Adipocyte (in vitro differentiated cells): ENCODE results near the gene PSMA3.

Source experiments
- DNase-seq: peaks from one replicate; pipeline ENCODE4 v3.0.0-alpha.2; 2015; ENCODE audit warnings: low read depth
- H3K27me3 ChIP-seq: replicated peaks from 2 replicates; pipeline ENCODE4 v1.7.0; 2013; ENCODE audit warnings: mild to moderate bottlenecking, low read length, moderate library complexity; ENCODE audit not compliant: control insufficient read depth, insufficient read depth
- H3K36me3 ChIP-seq: 2 replicates; pipeline ENCODE4 v1.7.0; 2013; ENCODE audit warnings: low read length, mild to moderate bottlenecking, moderate library complexity; ENCODE audit not compliant: control insufficient read depth, insufficient read depth, severe bottlenecking
- H3K4me1 ChIP-seq: 2 replicates; pipeline ENCODE4 v1.7.0; 2013; ENCODE audit warnings: mild to moderate bottlenecking, low read length, moderate library complexity; ENCODE audit not compliant: control insufficient read depth, insufficient read depth
- H3K4me3 ChIP-seq: 2 replicates; pipeline ENCODE4 v1.7.0; 2013; ENCODE audit warnings: mild to moderate bottlenecking, low read length, moderate library complexity
- H3K9ac ChIP-seq: 2 replicates; pipeline ENCODE4 v1.7.0; 2013; ENCODE audit warnings: mild to moderate bottlenecking, low read length, moderate library complexity
- H3K9me3 ChIP-seq: 2 replicates; pipeline ENCODE4 v1.7.0; 2013; ENCODE audit warnings: mild to moderate bottlenecking, low read length, moderate library complexity; ENCODE audit not compliant: control insufficient read depth

PSMA3 gene

DNA sequence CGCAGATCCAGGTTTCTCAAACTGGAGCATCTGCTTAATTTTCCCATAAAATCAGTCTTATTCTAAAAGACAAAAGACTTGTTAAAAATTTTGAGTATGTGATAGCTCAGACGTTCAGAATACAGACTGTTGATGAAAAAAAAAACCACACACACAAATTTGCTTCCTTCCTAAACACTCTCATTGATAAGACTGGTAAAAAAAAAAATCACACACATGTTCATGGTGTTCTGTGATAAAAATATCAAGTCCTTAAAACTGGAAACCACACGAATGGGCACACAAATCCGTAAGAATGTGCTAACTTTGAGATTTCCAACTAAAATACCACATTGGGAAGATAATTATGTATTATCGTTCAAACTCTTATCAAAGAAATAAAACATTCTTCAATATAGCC lies 47.0 kb downstream of the PSMA3 start:
- peaks cover 28% of the 10 kb centered on the region for H3K4me1 ChIP-seq
- H3K9me3 ChIP-seq = no peaks in the 10 kb centered on the region
- peaks cover 70% of the 10 kb centered on the region for H3K36me3 ChIP-seq
- no peaks in the 10 kb centered on the region for H3K27me3 ChIP-seq
- no peak for DNase-seq
- H3K9ac ChIP-seq = no peak overlapping the region
- H3K4me3 ChIP-seq = no peak overlapping the region

DNA sequence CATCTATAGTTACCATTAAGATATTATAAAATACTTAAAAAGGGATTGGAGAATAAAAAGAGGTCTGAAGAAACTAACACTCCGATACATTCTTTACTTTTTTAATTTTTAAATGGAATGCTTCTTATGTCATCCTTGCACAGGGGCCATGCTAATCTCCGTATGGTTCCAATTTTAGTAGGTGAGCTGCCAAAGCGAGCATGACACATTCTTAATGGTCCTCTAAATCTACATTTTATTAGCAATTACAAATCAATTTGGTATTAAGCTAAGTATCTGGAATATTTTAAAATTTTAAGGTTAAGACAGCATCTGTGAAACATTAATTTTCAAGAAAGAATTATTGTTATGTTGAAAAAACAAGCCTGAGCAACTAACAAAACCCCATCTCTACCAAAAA lies 47.5 kb downstream of the PSMA3 start:
- Histone ChIP-seq H3K4me1 (peaks cover 28% of the 10 kb centered on the region), H3K9ac (no peak overlapping the region), H3K27me3 (no peaks in the 10 kb centered on the region), H3K4me3 (no peak overlapping the region), H3K9me3 (no peaks in the 10 kb centered on the region), H3K36me3 (peaks cover 69% of the 10 kb centered on the region)
- no peak for DNase-seq

DNA sequence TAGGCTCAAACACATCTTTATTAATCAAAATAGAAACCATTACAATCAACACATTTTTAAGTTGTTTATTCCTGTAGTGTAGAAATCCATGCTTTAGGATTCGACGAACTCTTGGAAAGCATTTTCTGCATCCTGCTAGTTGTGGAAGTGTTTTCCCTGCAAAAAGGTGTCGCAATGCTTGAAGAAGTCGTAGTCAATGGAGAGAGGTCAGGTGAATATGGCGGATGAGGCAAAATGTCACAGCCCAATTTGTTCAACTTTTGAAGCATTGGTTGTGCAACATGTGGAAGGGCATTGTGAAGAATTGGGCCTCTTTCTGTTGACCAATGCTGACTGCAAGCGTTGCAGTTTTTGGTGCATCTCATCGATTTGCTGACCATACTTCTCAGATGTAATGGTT lies 49.6 kb downstream of the PSMA3 start:
- no peaks in the 10 kb centered on the region for H3K9me3 ChIP-seq
- H3K4me1 ChIP-seq = peaks cover 16% of the 10 kb centered on the region
- DNase-seq = no peak
- H3K9ac ChIP-seq = no peak overlapping the region
- no peak overlapping the region for H3K4me3 ChIP-seq
- H3K36me3 ChIP-seq = peaks cover 49% of the 10 kb centered on the region
- H3K27me3 ChIP-seq = no peaks in the 10 kb centered on the region

DNA sequence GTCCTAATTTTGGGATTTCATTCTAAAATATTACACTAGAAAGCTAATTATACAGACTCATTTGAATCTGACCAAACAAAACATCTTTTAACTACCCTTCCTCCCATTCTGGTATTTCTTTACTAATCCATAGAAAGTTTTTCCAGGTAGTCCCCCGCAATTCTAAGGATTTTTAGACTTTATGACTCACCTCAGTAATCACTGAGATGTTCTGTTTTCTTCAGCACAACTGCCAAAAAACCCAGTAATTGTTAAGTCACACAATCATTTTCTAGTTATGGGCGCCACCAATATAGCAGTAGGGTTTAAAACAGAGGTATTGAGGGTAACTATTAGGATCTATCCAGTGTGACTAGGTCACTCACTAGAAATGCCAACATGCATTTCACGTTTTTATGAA lies 52.1 kb downstream of the PSMA3 start:
- peaks cover 24% of the 10 kb centered on the region for H3K4me1 ChIP-seq
- no peaks in the 10 kb centered on the region for H3K27me3 ChIP-seq
- peak overlapping the region; percentile 99 for H3K4me3 ChIP-seq
- DNase-seq = peak; percentile 56
- no peaks in the 10 kb centered on the region for H3K9me3 ChIP-seq
- peak overlapping the region; percentile 94 for H3K9ac ChIP-seq
- H3K36me3 ChIP-seq = peaks cover 35% of the 10 kb centered on the region

DNA sequence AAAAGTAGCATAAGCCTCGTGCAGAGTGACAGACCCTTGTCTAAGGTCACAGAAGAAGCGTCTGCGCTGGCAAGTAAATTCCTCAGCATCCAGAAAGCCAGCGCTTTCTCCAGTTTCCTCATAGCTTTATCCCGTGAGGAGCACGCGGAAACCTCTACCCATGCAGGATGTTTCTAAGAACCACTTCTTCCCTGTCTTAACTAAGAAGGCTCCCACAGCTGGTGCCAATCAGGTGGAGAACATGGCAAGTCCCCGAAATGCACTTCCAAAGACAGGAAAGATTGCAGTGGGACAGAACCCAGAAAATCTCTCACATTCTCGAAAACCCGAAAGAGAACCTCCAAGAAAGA lies 52.7 kb downstream of the PSMA3 start:
- Histone ChIP-seq H3K4me3 (peak overlapping the region; percentile 99), H3K27me3 (no peaks in the 10 kb centered on the region), H3K4me1 (peaks cover 19% of the 10 kb centered on the region), H3K9me3 (no peaks in the 10 kb centered on the region), H3K36me3 (peaks cover 38% of the 10 kb centered on the region), H3K9ac (peak overlapping the region; percentile 94)
- DNase-seq = peak; percentile 72

DNA sequence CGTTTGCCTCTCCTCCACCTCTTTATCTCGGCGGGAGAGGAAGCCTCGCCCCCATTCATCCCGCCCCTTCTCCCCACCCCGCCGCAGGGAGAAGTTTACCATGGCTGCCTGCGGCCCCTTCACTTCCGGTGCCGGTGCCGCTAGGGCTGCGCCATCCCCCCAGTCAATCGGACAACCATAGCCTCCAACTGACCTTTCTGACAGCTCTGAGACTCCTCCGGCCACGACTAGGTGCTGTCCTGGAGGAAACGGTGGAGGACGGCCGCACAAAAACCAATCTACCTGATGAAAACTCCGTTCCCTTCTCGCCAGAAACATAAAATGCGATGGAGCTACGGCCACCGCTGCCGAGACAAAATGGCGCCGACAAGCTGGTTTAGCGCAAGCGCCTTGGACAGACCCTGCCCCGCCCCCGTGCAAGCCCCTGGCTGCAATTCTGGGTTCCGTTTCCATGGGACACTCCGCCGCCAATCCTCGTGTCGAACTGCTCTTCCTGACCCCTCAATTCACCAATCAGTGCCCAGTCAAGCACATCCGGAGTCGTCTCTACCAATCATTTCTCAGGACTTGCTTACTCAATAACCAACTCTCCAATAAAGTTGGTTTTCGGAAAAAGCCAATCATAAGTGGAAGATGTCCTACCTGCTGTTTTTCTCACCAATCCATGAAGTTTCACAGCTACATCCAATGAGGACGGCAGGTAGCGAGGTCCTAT lies 53.3 kb downstream of the PSMA3 start:
- Histone ChIP-seq H3K9ac (peak overlapping the region; percentile 94), H3K27me3 (no peaks in the 10 kb centered on the region), H3K36me3 (peaks cover 37% of the 10 kb centered on the region), H3K4me1 (peaks cover 17% of the 10 kb centered on the region), H3K9me3 (no peaks in the 10 kb centered on the region), H3K4me3 (peak overlapping the region; percentile 99)
- peak; percentile 100 for DNase-seq

DNA sequence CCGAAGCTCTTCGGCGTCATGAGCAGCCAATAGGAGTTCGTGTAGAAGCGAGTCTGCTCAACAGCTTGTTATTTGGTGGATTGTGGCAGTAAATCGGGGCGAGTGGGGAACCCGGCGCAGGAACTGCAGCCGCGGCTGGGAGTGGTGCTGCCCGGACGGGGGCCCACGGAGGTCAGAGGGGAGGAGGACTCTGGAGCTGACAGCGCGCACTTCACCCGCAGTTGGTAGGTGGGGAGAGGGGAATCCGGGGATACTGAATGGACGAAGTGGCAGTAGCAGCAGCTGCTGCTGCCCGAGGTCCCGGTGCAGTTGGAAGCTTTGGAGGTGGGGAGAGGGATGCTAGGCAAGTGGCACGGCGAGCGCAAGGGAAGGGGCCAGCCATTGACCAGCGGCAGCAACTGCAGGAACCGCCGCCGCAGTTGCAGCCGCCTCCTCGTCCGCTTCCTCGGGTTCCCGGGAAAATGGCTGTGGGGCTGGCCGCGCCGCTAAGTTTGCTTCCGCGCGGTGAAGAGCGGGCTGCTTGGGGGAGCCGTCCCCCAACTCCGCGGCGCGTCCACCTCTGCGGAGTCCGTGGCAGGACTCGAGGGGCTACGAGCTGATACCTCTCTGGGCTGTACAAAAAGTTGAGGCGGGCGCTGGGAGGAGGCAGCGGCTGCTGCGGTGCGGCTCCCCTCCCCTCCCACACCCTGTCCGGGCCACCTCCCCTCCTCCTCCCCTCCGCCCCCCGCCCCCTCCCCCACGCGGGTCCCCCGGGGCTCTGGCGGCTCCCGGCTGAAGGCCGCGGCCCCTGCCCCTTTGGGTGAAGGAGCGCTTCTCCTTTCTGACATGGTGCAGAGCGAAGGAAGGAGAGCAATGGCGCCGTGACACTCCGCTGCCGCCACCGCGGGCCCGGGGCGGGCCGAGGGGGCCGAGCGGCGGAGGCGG lies 54.1 kb downstream of the PSMA3 start, which contains the start of gene ARID4A:
TSS of gene ARID4A (plus strand) at position 79 of the 924 bp plus-strand sequence. CDS start 1,300 bp downstream, outside the sequence.
- no peaks in the 10 kb centered on the region for H3K27me3 ChIP-seq
- peaks cover 17% of the 10 kb centered on the region for H3K4me1 ChIP-seq
- peak within 1 kb of the TSS; percentile 94 for H3K9ac ChIP-seq
- no peaks in the 10 kb centered on the region for H3K9me3 ChIP-seq
- DNase-seq = peak; percentile 56
- peaks cover 36% of the 10 kb centered on the region for H3K36me3 ChIP-seq
- peak within 1 kb of the TSS; percentile 99 for H3K4me3 ChIP-seq

DNA sequence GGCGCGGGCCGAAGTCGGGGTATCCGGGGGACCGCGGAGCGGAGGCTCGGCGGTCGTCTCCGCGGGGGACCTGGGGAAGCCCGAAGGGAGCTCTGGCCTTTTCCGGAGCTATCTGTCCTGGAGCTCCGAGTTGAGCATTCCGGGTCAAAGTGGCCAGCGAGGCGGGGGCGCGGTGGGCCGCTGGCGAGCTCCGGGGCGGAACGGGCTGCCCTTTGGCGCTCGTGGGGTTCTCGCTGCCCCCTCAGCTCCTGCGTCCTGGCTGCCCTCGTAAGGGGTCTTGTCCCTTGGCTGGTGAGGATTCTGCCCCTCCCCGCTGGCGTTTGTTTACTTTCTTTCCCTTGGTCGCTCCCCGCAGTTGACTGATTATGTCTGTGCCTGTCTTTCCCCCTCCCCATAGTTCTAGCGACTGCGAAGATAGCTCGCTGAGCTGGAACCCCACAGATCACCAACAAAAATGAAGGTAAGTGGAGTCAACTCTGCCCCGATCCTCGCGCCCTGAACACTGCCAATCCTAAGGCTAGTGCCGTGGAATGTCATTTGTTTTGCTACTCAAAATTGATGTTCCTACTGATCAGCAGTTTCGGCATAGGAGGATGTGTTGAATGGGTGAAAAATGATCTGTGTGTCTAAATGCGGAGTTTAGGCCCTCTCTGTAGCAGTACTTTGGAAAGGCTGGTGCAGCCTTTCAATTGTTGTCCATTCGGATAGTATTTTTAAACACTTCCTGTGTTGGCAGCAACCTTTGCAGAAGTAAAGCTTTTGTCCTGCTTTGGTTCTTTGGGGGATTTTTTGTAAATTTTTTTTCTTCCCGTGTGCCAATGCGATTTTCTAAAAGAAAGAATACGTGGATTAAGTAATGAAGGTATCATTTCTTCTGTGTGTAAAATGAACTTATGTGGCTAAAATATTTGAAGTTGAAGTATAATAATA lies 55.0 kb downstream of the PSMA3 start:
- Histone ChIP-seq H3K4me1 (peaks cover 17% of the 10 kb centered on the region), H3K9me3 (no peaks in the 10 kb centered on the region), H3K36me3 (peaks cover 34% of the 10 kb centered on the region), H3K9ac (peak overlapping the region; percentile 94), H3K27me3 (no peaks in the 10 kb centered on the region), H3K4me3 (peak overlapping the region; percentile 94)
- peak; percentile 56 for DNase-seq

DNA sequence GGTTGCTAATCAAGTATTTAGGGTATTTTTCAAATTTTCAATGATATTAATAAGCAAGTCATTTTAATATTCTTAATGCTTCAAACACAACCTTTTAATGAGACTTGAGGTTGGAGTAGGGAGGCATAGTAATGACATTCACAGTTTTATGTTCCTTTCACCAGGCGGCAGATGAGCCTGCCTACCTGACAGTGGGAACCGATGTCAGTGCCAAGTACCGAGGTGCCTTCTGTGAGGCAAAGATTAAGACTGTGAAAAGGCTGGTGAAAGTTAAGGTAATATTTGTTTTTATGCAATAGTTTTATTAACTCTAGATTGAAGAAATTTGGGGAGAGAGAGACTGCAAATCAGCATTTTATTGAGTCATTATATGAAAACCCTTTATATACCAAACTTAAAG lies 56.8 kb downstream of the PSMA3 start:
- peaks cover 49% of the 10 kb centered on the region for H3K36me3 ChIP-seq
- H3K27me3 ChIP-seq = no peaks in the 10 kb centered on the region
- H3K9ac ChIP-seq = no peak overlapping the region
- DNase-seq = no peak
- H3K4me3 ChIP-seq = no peak overlapping the region
- peaks cover 10% of the 10 kb centered on the region for H3K4me1 ChIP-seq
- H3K9me3 ChIP-seq = no peaks in the 10 kb centered on the region

DNA sequence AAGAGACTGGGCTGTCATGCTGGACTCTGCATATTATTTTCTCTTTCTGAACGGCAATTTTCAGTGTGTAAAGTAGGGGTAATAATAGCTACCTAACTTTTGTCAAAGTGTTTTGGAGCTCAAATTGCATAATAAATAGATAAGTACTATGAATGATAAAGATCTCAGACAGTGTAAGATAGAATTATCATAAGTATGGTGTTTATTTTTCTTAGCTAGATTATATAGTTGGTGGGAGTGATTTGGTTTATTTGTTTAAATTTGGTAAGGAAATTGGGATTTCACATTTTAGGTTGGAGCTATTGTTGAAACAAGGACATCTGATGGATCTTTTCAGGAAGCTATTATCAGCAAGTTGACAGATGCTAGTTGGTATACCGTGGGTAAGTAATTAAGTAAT lies 61.1 kb downstream of the PSMA3 start:
- Histone ChIP-seq H3K9ac (no peak overlapping the region), H3K9me3 (no peaks in the 10 kb centered on the region), H3K4me1 (peaks cover 3% of the 10 kb centered on the region), H3K36me3 (peaks cover 74% of the 10 kb centered on the region), H3K4me3 (no peak overlapping the region), H3K27me3 (no peaks in the 10 kb centered on the region)
- DNase-seq = no peak
